IMR-90 (cell line): Measurements from ENCODE around the gene LTO1. TPM values are rescaled to one million over a fixed set of nuclear protein-coding genes. Genes with fewer than 3 reads are reported as not detected.

Experiments
- ATAC-seq: fragments of 200-7000 bp; cut with Tn5 transposase; 2 replicates; pipeline ENCODE4 v1.9.1; 2020; ENCODE audit warnings: low read depth, mild to moderate bottlenecking, moderate library complexity
- BruUV-seq: library from RNA; stranded (reverse); fragments of 400-500 nt; replicated peaks from 2 replicates; lab custom pipeline; 2021; lab: Mats Ljungman, UMichigan
- CTCF ChIA-PET: fragments of 300-600 bp; formaldehyde crosslinking; extraction: SDS; loops from one replicate; lab custom pipeline; 2021; ENCODE audit warnings: antibody characterized with exemption; lab: Yijun Ruan, JAX
- POLR2A ChIA-PET: fragments of 300-600 bp; sonication (Branson Sonifier 250); formaldehyde crosslinking; loops from one replicate; lab custom pipeline; 2022; ENCODE audit warnings: antibody characterized with exemption; ENCODE audit not compliant: unreplicated experiment; lab: Charles Lee
- DNase-seq: peaks from one replicate; pipeline ENCODE4 v3.0.0; 2013
- H2AFZ ChIP-seq: replicated peaks from 2 replicates; pipeline ENCODE3; 2013; ENCODE audit warnings: low read length, mild to moderate bottlenecking; ENCODE audit not compliant: poor library complexity
- H2AK5ac ChIP-seq: 2 replicates; pipeline ENCODE4 v1.6.1; 2013; ENCODE audit warnings: low read depth, low read length, inconsistent platforms
- H2AK9ac ChIP-seq: replicated peaks from 2 replicates; pipeline ENCODE3; 2013; ENCODE audit warnings: mild to moderate bottlenecking, low read depth, low read length, moderate library complexity; ENCODE audit not compliant: poor library complexity
- H2BK120ac ChIP-seq: 2 replicates; pipeline ENCODE4 v1.6.1; 2013; ENCODE audit warnings: low read depth, low read length, inconsistent platforms
- H2BK15ac ChIP-seq: 3 replicates; pipeline ENCODE4 v1.6.1; 2013; ENCODE audit warnings: low read depth, low read length, inconsistent platforms
- H2BK20ac ChIP-seq: 2 replicates; pipeline ENCODE4 v1.6.1; 2013; ENCODE audit warnings: low read depth, mild to moderate bottlenecking, inconsistent platforms, low read length, moderate library complexity
- H2BK5ac ChIP-seq: 2 replicates; pipeline ENCODE4 v1.6.1; 2013; ENCODE audit warnings: mild to moderate bottlenecking, low read depth, low read length, inconsistent platforms; ENCODE audit not compliant: poor library complexity, severe bottlenecking
- H3K14ac ChIP-seq: replicated peaks from 2 replicates; pipeline ENCODE4 v1.6.1; 2013; ENCODE audit warnings: low read depth, low read length, inconsistent platforms
- H3K18ac ChIP-seq: 2 replicates; pipeline ENCODE4 v1.6.1; 2013; ENCODE audit warnings: low read depth, low read length, control low read depth
- H3K23ac ChIP-seq: 2 replicates; pipeline ENCODE4 v1.6.1; 2013; ENCODE audit warnings: low read depth, low read length, inconsistent platforms
- H3K27ac ChIP-seq: 2 replicates; pipeline ENCODE4 v1.5.1; 2013; ENCODE audit warnings: mild to moderate bottlenecking, control low read depth, low read length; ENCODE audit not compliant: insufficient read depth
- H3K27me3 ChIP-seq: 2 replicates; pipeline ENCODE4 v1.6.1; 2013; ENCODE audit warnings: low read length; ENCODE audit not compliant: control insufficient read depth, insufficient read depth
- H3K36me3 ChIP-seq: 2 replicates; pipeline ENCODE4 v1.6.1; 2013; ENCODE audit warnings: low read length, mixed read lengths; ENCODE audit not compliant: control insufficient read depth, insufficient read depth
- H3K4ac ChIP-seq: 2 replicates; pipeline ENCODE4 v1.6.1; 2013; ENCODE audit warnings: low read depth, low read length, inconsistent platforms
- H3K4me1 ChIP-seq: 2 replicates; pipeline ENCODE4 v1.6.1; 2013; ENCODE audit warnings: low read length, mixed read lengths; ENCODE audit not compliant: control insufficient read depth, insufficient read depth
- H3K4me2 ChIP-seq: 2 replicates; pipeline ENCODE4 v1.6.1; 2013; ENCODE audit warnings: low read depth, mild to moderate bottlenecking, control low read depth, low read length, moderate library complexity
- H3K4me3 ChIP-seq: 2 replicates; pipeline ENCODE4 v1.5.1; 2013; ENCODE audit warnings: low read depth, mild to moderate bottlenecking, control low read depth, low read length, moderate library complexity; ENCODE audit not compliant: insufficient read depth
- H3K56ac ChIP-seq: 2 replicates; pipeline ENCODE4 v1.6.1; 2013; ENCODE audit warnings: low read length, inconsistent platforms; ENCODE audit not compliant: insufficient read depth; ENCODE audit errors: extremely low read depth
- H3K79me1 ChIP-seq, 2 experiments: 2 replicates each; pipeline ENCODE4 v1.6.1; 2013; ENCODE audit warnings: low read length in 2 of 2, inconsistent platforms in 1 of 2, low read depth in 1 of 2
- H3K9ac ChIP-seq: 2 replicates; pipeline ENCODE4 v1.6.1; 2013; ENCODE audit warnings: low read depth, low read length, control low read depth
- H3K9me1 ChIP-seq: 2 replicates; pipeline ENCODE4 v1.6.1; 2013; ENCODE audit warnings: low read length, inconsistent platforms; ENCODE audit not compliant: insufficient read depth
- H3K9me3 ChIP-seq: 2 replicates; pipeline ENCODE4 v1.6.1; 2013; ENCODE audit warnings: low read length; ENCODE audit not compliant: control insufficient read depth, insufficient read depth
- H4K20me1 ChIP-seq: 2 replicates; pipeline ENCODE4 v1.6.1; 2013; ENCODE audit warnings: low read length, inconsistent platforms; ENCODE audit not compliant: insufficient read depth
- H4K5ac ChIP-seq: 2 replicates; pipeline ENCODE4 v1.6.1; 2013; ENCODE audit warnings: mild to moderate bottlenecking, low read depth, low read length, control low read depth
- H4K8ac ChIP-seq, 2 experiments: 2 replicates each; pipeline ENCODE4 v1.6.1; 2013; ENCODE audit warnings: low read depth in 2 of 2, low read length in 2 of 2, control low read depth in 1 of 2, inconsistent platforms in 1 of 2
- H4K91ac ChIP-seq: 2 replicates; pipeline ENCODE4 v1.6.1; 2013; ENCODE audit warnings: low read depth, low read length, inconsistent platforms; ENCODE audit not compliant: insufficient read depth
- BHLHE40 ChIP-seq: fragments of 150-350 bp; IDR thresholded peaks from 2 replicates; pipeline ENCODE4 v1.6.1; 2016; ENCODE audit warnings: mild to moderate bottlenecking, low read depth, low read length
- CEBPB ChIP-seq: IDR thresholded peaks from 2 replicates; pipeline ENCODE4 v1.6.1; 2012; ENCODE audit warnings: low read depth, low read length, improper control_type of control experiment
- CHD1 ChIP-seq: IDR thresholded peaks from 2 replicates; pipeline ENCODE4 v1.6.1; 2012; ENCODE audit warnings: low read depth, low read length, improper control_type of control experiment
- CTCF ChIP-seq: conservative IDR thresholded peaks from 2 replicates; pipeline ENCODE4 v1.5.1; 2012; ENCODE audit warnings: mild to moderate bottlenecking, low read depth, low read length, improper control_type of control experiment
- ELK1 ChIP-seq: fragments of 150-350 bp; IDR thresholded peaks from 2 replicates; pipeline ENCODE4 v1.6.1; 2016; ENCODE audit warnings: low read depth, mild to moderate bottlenecking, low read length, moderate library complexity, borderline replicate concordance
- FOS ChIP-seq: fragments of 150-350 bp; IDR thresholded peaks from 2 replicates; pipeline ENCODE4 v1.6.1; 2016; ENCODE audit warnings: low read depth, low read length
- MAFK ChIP-seq: IDR thresholded peaks from 2 replicates; pipeline ENCODE4 v1.6.1; 2012; ENCODE audit warnings: low read depth, low read length, improper control_type of control experiment
- NFE2L2 ChIP-seq: fragments of 150-350 bp; IDR thresholded peaks from 2 replicates; pipeline ENCODE4 v1.6.1; 2016; ENCODE audit warnings: low read depth, mild to moderate bottlenecking, low read length
- POLR2A ChIP-seq: IDR thresholded peaks from 2 replicates; pipeline ENCODE4 v1.6.1; 2012; ENCODE audit warnings: mild to moderate bottlenecking, low read depth, low read length
- RCOR1 ChIP-seq: IDR thresholded peaks from 2 replicates; pipeline ENCODE4 v1.6.1; 2012; ENCODE audit warnings: mild to moderate bottlenecking, low read length, improper control_type of control experiment; ENCODE audit not compliant: insufficient replicate concordance
- RFX5 ChIP-seq: IDR thresholded peaks from 2 replicates; pipeline ENCODE4 v1.8.0; 2012; ENCODE audit warnings: low read depth, mild to moderate bottlenecking, low read length, moderate library complexity
- USF2 ChIP-seq: fragments of 150-350 bp; IDR thresholded peaks from 2 replicates; pipeline ENCODE4 v1.6.1; 2017; ENCODE audit warnings: mild to moderate bottlenecking, antibody characterized with exemption, low read length, low read depth
- WGBS, 2 experiments: methylation state at CpG; one replicate each; pipeline versions ENCODE4 v1.1.5 to v1.1.7; 2013; ENCODE audit warnings: missing lambda C conversion rate in 2 of 2; ENCODE audit not compliant: insufficient read length in 1 of 2; ENCODE audit errors: extremely low coverage in 2 of 2; 5-methylcytosine and 5-hydroxymethylcytosine counted together
- dilution Hi-C: fragments of 300-500 bp; cut with HindIII; formaldehyde crosslinking; loops from one replicate; pipeline ENCODE4 v1.14.3; 2018; ENCODE audit warnings: low sequenced_read_pairs; ENCODE audit not compliant: unreplicated experiment
- in situ Hi-C: fragments of 300-500 bp; cut with MboI; formaldehyde crosslinking; loops from 3 replicates; pipeline ENCODE4 v1.14.3; 2019; ENCODE audit warnings: low sequenced_read_pairs, inconsistent platforms, mixed read lengths
- intact Hi-C: fragments of 100-400 bp; cut with micrococcal nuclease; formaldehyde crosslinking; loops from 2 replicates; pipeline ENCODE4 v1.10.0; 2022
- polyA plus RNA-seq, 3 experiments: library from polyadenylated mRNA; depleted of rRNA; stranded (reverse); fragments of >200 nt; gene quantifications; 2 replicates each; pipeline ENCODE4 v1.2.3, GENCODE V29; 2012; ENCODE audit warnings: low replicate concordance in 1 of 3
- total RNA-seq: library from RNA; depleted of rRNA; stranded (reverse); fragments of >200 nt; gene quantifications from 2 replicates; pipeline ENCODE4 v1.2.3, GENCODE V29; 2012

The LTO1 gene
- total and polyA plus RNA-seq, 2 of the 4 experiments (the other 2 are of a cell fraction), result 8.2 to 23.5 TPM

- no peaks in the 10 kb centered on the region for H3K4me1 ChIP-seq
- H3K36me3 ChIP-seq, result no peaks in the 10 kb centered on the region
- no peak overlapping the region for H3K56ac ChIP-seq
- peaks cover 3% of the 10 kb centered on the region; the same call in 1 of the 2 replicates for H3K27me3 ChIP-seq
- no peak overlapping the region for H3K27ac ChIP-seq
- no peaks in the 10 kb centered on the region for H3K79me1 ChIP-seq
- H3K4me2 ChIP-seq, result no peak overlapping the region
- H2AFZ ChIP-seq, result no peak overlapping the region
- peak overlapping the region; percentile 38 for H2BK5ac ChIP-seq
- H2BK20ac ChIP-seq, result no peak overlapping the region
- in situ Hi-C loops, result no loop called here
- ATAC-seq, result no peak
- H4K91ac ChIP-seq, result no peak overlapping the region
- no peaks in the 10 kb centered on the region for H3K9me3 ChIP-seq
- no TSS peak for BruUV-seq
- no peak overlapping the region for H2BK15ac ChIP-seq
- no CpG with 5 or more reads among the region's 5 CpGs for WGBS, 2 experiments
- no peak overlapping the region for H4K5ac ChIP-seq
- TF ChIP-seq RFX5 (no peak), MAFK (no peak), CHD1 (no peak), USF2 (no peak), RCOR1 (no peak), FOS (no peak), POLR2A (no peak), NFE2L2 (no peak), ELK1 (no peak), BHLHE40 (no peak), CTCF (no peak), CEBPB (no peak)
- H3K4me3 ChIP-seq, result no peak overlapping the region
- H4K20me1 ChIP-seq, result 0 out of 2 replicates have a peak, but pooled peaks cover 4% of the 10 kb centered on the region
- no peak overlapping the region for H3K4ac ChIP-seq
- no peak overlapping the region for H3K14ac ChIP-seq
- ChIA-PET POLR2A (interaction anchor here (0.6 kb wide), 1 partner anchor 15 kb away, joined by 3 read pairs; no protein-coding TSS in a partner anchor), CTCF (no interaction called here)
- no peak overlapping the region for H2BK120ac ChIP-seq
- H3K23ac ChIP-seq, result no peak overlapping the region
- intact Hi-C loops, result no loop called here
- no peak for DNase-seq
- no peak overlapping the region for H3K18ac ChIP-seq
- no peak overlapping the region for H4K8ac ChIP-seq
- peak overlapping the region; percentile 43; the same call in 1 of the 2 replicates for H2AK5ac ChIP-seq
- H3K9ac ChIP-seq, result no peak overlapping the region
- H3K9me1 ChIP-seq, result no peaks in the 10 kb centered on the region
- H2AK9ac ChIP-seq, result no peak overlapping the region
- dilution Hi-C loops, result no loop called here
Measured at GRCh38 chr11:69680688-69681087, 5.5 kb upstream of the LTO1 start.
